Mononuclear cell (primary cell): ENCODE data around the gene SGK1. TPM values are rescaled to one million over a fixed set of nuclear protein-coding genes. Genes with fewer than 3 reads are reported as not detected.

Experiments
- H3K27me3 ChIP-seq: 2 replicates; pipeline ENCODE4 v1.6.0; 2011; ENCODE audit warnings: low read length, control low read depth; ENCODE audit not compliant: insufficient read depth
- H3K4me1 ChIP-seq: 2 replicates; pipeline ENCODE4 v1.5.1; 2011; ENCODE audit warnings: mild to moderate bottlenecking, low read length, control low read depth; ENCODE audit not compliant: insufficient read depth
- H3K4me3 ChIP-seq: 2 replicates; pipeline ENCODE4 v1.5.1; 2011; ENCODE audit warnings: mild to moderate bottlenecking, low read length, moderate library complexity
- H3K9me3 ChIP-seq: 2 replicates; pipeline ENCODE4 v1.5.1; 2011; ENCODE audit warnings: low read depth, mild to moderate bottlenecking, control low read depth, low read length
- total RNA-seq: library from RNA; depleted of rRNA; stranded (reverse); fragments of >200 nt; gene quantifications from one replicate; pipeline ENCODE4 v1.2.3, GENCODE V29; 2012

SGK1 gene
- total RNA-seq, 1 donor: 1,288 TPM

DNA sequence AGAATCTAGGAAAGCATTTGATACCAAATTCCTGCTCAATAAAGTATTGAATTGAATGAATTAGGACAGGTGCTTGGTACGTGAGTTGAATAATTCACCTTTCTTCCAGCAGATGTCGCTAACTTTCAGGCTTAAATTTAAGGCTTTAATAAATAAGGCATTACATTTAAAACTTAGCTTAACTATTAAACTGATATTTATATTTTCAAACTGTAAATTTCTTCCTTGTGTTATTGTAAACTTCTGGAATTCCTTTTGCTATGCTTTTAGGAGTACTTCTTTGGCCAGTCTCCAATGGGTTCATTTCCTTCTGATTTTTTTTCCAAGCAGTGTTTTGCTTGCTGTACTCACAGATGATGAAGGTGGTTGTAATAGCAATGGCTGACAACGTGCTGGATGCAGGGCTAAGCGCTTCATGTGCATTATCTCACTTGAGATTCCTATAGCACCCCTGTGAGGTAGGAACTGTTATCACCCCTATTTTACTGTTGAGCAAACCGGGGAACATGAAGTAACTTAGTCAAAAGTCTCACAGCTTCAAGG is 194.2 kb downstream of the SGK1 start:
- no peak overlapping the region for H3K4me3 ChIP-seq

DNA sequence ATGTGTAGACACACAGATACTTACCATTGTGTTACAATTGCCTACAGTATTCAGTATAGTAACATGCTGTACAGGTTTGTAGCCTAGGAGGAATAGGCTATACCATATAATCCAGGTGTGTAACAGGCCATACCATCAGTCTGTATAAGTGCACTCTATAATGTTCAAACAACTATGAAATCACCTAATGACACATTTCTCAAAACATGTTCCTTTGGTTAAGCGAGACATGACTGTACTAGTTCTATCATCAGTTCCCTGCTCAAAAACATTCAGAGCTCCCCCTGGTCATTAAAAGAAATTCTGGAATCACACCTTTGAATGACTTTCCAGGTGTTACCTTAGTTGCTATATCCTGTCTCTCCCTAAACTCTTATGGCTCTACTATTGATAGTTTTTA is 195.1 kb downstream of the SGK1 start:
- no peaks in the 10 kb centered on the region for H3K4me1 ChIP-seq
- no peak overlapping the region for H3K4me3 ChIP-seq
- no peaks in the 10 kb centered on the region for H3K27me3 ChIP-seq
- no peaks in the 10 kb centered on the region for H3K9me3 ChIP-seq

More for the DNA sequence above, 194.2 kb downstream of the SGK1 start:
- H3K27me3 ChIP-seq: no peaks in the 10 kb centered on the region
- H3K4me1 ChIP-seq: no peaks in the 10 kb centered on the region
- no peaks in the 10 kb centered on the region for H3K9me3 ChIP-seq

DNA sequence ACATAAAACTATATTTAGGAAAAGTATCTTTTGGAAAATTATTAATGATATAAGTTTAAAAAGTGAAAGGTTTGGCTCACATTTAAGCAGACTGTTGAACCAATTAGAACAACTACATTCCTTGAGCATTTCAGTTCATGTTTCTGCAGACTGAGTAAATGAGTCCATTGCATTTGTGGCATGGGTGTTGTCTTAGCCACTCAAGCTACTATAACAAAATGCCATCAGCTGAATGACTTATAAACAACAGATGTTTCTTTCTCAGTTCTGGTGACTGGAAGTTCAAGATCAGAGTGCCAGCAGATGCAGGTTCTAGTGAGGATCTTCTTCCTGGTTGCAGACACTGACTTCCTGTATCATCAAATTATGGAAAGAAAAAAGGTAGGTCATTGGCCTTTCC is 198.4 kb downstream of the SGK1 start:
- no peaks in the 10 kb centered on the region for H3K9me3 ChIP-seq

More for the DNA sequence above, 198.4 kb downstream of the SGK1 start:
- H3K4me3 ChIP-seq: no peak overlapping the region
- H3K27me3 ChIP-seq: no peaks in the 10 kb centered on the region
- no peaks in the 10 kb centered on the region for H3K4me1 ChIP-seq
